Activated CD4-positive, alpha-beta T cell treated with anti-CD3 and anti-CD28 coated beads, Interleukin-2, amount 50 U/mL, for 16 hours (primary cell): ENCODE results near the gene EXT2.

Experiments used
- DNase-seq: peaks from one replicate; pipeline ENCODE4 v3.0.0-alpha.2; 2020

EXT2 gene

DNA sequence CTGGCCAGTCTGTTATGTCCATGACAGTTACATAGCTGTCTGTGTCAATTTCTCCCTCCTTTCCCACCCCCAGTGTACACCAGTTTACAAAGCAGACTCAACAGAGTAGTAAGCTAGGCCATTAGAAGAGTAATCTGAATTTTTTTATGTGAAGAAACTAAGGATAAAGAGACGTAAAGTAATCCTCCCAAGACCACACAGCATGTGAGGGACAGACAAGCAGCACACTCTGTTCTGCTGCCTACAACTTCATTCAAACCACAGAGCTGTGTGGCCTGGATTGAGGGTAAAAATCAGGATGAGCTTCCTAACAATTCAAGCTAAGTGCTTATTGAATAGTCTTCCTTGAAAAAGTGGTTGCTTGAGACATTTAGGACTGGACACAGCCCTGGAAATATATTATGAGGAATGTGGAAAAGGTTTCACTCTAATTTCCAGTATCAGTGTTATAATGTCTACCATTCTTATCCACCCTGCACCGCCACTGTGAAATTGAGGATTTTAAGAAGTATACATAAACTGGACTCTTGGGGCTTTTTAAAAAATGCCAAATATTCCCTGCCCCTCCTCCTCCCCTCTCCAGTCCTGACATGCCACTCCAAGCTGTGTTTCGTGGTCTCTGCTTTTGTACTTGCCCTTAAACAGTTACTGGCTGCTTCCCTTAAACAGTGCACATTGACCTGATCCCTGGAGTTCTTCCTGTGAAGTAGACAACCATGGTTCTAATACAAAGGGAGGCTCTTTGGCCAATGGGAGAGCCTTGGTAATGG, 40.9 kb downstream of the EXT2 start:
- no peak for DNase-seq

DNA sequence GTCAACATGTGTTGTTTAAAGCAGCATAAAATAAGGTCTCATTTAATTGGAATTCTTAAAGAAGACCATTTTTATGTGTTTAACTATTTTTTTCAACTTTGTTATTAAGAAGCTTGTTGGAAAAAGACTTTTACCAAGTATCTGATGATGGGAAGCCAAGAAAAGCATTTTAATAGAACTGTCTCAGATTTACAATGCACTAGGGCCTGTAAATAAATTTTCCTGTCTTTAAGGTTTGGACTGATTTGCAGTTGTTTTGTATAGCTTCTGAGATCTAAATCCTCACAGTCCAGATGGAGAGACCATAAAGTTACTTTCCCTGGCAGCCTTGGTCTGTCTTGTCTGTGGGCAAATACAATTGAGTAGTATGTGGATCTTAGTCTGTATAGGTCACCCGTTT, 41.6 kb downstream of the EXT2 start:
- DNase-seq = no peak

DNA sequence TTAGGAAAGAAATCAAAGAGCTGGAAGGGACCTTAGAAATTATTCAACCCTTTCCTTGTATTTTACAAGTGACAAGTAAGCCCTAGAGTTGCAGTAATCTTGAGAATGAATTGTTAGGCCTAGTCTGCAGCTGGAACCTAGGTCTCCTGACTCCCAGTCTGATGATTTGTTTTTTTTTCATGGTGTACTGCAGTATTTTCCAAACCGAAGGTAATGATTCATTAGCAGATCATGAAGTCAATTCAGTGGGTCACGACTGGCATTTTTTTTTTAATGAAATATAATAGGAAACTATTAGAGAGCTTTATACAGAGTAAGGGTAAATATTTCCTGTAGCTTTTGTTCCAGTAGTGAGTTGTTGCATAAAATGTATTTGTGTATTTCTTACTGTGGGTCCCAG, 42.8 kb downstream of the EXT2 start:
- no peak for DNase-seq

DNA sequence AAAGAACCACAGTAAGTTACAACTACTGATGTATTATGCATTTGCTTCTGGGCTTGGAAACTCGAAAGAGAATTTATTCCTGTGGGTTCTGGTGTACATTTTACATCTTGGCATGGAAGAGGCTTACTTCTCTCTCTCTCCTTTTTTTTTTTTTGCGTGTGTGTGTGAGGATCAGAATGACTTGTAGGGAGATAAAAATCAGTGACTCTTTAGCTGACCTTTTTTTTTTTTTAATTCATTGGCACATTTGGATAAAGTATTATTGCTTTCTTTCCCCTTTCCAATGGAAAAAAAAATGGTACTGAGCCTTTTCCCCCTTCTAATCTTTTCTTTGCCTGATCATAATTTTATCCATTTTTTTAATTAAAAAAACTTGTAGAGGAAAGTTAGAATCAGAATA, 43.5 kb downstream of the EXT2 start:
- DNase-seq = no peak

DNA sequence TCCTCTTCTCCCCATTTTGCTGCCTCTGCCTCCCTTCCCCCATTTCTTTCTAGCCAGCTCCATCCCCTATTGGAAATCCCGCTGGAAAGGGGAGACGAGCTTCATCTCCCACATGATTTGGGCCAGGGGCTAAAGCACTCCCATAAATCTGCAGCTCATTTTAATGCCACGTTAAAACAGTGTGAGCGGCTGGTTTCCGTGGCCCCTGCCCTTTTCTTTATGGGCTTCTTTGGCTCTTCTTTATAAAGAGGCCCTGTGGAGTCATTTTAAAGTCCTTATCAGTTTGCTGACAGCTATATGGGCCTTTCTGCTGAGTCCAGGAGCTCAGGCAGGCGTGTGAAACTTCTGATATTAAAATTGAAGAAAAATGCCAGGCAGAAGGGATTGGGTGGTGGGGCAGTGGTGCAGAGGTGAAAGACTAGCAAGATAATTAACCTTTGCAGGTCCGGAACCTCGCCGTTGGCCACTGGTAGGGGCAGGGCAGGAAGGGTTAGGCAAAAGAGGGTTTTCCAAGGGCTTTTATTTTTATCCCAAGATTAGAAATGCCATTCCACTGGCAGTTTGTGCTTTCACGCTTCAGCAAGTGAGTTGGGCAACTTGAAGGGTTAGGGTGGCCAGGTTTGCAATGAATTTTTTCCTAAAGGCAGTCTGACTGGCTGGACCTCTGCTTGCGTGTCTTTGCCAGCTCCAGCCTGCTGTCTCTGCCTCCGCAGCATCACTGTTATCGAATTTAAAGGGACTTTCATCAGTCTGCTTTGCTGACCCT, 44.3 kb downstream of the EXT2 start:
- no peak for DNase-seq

DNA sequence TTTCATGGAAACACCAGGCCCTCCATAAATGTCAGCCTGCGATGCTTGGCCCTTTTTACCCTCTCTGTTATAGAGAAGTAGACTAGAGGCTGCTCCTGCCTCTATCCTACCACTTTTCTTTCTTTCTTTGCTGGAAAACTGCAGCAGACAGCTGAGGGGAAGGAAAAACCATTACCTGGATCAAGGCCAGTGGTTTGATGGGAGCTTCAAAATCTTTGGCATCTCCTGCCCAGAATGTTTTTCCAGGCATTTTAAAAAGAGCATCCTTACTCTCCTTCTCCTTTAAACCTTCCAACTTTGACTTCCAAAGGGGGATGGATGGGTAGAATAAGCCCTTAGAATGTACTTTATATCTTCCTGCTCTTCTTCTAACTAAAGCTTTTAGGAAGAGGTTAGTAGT, 44.9 kb downstream of the EXT2 start:
- DNase-seq = no peak

DNA sequence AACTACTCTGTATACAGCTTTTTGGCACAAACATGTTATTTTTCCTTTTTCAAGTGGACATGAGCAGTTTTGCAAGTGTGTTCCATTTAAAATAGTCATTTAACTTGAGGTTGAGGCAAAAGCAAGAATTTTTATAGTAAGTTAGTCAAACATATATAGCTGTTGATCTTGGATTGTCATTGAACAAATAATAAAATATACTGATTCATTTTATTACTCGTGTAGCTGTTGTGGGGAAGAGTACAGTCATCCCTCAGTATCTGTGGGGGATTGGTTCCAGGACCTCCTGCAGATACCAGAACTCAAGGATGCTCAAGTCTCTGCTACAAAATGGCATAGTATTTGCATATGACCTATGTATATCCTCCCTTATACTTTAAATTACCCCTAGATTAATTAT, 45.3 kb downstream of the EXT2 start:
- DNase-seq = no peak

DNA sequence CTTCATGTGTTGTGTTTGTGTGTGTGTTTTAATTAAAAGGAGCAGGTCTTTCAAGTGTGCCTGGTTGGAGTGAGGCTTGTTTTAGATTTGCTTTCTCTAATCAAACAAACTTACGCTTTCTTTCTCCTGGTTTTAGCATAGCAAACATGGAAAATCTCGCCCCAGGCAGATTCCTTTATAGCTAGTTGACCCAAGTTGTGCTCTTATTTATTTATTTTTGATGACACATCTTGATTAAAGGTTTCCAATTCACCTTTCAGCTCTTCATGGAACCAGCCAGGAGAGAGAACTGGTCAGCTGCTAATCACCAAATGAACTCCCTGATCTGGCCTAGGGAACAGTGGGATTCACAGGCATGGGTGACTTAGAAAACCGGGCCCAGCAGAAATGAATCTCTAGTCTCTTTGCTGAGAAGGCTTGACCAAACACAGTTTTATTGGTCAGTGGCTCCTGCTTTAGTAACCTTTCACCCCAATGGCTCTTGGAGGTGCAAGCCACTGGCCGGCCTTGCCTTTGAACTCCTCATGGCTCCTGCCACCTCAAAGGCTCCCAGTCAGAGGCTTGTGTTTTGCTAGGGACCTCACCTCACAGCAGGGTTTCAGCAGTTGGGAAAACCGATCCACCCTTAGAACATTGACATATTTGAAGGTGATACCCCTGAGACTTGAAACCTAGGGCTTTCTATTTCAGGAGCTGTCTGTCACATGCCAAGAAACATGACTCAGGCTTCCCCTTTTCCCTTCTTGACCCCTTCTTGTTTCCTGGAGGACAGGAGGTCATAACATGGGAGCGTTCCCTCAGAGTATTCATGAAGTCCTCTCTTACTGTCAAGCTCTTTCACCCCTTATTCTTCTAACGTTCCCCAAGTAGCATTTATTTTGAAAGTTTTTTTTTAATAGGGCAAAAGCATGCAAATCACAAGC, 48.8 kb downstream of the EXT2 start:
- no peak for DNase-seq

DNA sequence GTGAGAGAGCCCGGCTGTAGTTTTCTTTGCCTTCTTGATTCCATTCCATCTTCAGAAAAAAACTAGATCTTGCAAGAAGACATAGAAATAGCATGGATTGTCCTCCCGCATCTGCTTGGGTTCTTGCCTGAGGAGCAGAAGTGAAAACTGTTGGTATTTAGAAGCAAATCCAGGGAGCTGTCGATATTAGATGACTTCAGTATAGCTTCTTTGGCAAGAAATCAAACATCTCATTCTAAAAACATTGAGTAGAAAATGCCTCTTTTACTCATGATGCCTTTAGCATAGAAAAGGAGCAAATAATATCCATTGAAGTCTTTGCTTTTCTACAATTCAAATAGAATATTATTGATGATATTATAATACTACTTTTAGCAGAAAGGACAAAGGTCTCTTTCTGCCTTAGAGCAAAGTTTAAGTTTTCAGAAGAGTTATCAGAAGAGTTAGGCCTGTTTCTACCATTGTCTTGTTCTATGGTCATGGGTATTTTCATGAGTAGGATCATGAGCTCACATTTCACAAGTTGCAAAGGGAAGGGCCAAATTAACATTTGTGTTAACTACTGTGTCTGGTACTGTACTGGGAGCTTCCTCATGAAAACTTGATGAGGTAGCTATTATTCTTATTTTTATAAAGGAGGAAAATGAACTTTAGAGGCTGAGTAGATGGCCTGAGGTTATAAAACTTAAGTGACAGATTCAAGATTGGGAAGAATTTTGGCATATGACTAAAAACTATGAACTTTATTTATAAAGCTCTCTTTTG, 49.7 kb downstream of the EXT2 start:
- no peak for DNase-seq

DNA sequence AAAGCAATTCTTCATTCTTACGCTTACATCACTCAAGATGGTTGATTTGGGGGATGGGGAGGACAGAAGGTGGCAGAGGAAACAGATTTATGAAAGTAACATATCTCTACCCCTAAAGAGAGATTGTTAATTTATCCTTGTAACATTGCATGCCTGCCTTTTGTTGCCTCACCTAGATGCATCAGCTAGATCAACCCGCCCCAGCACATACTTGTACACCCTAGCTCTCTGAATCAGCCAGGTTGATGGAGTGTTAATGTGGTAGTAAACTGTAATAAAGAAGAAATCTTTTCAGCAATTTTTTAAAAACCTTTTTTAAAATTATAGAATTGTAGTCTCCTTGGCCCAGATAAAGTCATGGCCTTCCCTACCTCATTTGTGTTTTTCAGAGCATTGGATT, 51.5 kb downstream of the EXT2 start:
- DNase-seq = no peak

DNA sequence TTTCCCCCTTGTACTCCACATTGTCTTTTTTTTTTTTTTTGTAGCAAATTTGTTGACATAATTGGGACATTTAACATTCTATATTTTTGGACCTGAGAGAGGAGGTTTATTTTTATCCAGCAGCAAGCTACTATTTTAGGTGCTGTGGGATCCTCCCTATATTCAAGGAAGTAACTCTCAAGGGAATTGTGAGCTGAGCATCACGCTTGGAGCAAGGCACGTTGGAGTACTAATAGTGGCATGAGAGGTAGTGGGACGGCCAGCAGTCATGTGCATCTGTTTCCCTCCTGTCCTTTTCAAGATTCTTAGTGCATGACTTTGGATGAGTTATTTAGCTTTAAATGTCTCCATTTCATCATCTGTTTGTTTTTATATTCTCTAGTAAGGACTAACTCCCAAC, 52.3 kb downstream of the EXT2 start:
- no peak for DNase-seq

DNA sequence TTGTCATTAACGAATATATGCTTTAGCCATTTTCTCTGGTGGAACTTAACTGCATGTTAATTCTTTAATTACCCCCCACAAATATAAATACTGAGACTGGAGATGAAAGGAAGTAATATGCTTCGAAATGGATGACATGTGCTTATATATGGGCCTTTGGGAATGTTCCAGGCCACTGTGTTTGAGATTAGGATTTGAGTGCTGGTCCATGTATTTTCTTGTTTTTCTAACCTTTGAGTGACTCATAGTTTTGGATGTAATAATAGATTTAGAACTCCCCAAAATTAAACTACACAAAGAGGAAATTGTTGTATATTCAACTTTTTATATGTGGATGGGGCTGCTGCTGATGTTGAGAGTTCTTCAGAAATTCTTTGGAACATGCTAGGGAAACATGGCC, 54.2 kb downstream of the EXT2 start:
- DNase-seq = no peak

DNA sequence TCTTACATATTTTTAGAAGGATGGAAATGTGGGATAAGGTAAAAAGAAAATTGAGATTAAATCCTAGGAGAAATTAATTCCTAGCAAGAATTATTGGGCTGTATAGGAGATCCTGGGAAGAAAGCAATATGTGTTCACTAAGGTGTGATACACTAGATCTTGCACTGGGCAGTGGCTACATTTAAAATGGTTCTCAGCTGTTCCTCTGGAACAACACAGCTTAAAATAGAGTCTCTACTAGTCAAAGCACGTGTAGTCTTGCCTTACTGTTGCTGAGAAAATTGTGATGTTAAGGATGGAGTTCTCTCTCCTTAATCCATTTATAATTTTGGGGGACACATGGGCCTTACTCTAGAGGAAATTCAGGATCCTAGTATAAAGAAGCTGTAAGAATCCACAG, 54.9 kb downstream of the EXT2 start:
- DNase-seq = no peak

DNA sequence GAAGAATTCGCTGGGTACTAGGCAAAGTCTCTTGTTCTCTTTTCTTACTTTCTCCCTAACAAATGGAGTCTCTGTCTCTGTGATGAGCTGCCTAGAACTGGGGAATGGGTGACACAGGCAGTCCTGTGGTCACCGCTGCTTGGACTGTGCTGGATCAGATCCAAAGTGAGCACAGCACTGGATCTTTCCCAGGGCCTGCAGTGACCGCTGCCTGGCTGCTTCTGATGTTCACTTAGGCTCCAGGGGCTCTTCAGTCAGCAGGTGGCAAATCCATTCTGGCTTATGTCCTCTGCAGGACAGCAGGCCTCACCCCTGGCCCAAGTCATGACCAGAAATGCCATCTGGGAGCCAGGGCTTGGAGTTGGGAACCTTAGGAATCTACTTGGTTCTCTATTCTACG, 61.5 kb downstream of the EXT2 start:
- DNase-seq = no peak

DNA sequence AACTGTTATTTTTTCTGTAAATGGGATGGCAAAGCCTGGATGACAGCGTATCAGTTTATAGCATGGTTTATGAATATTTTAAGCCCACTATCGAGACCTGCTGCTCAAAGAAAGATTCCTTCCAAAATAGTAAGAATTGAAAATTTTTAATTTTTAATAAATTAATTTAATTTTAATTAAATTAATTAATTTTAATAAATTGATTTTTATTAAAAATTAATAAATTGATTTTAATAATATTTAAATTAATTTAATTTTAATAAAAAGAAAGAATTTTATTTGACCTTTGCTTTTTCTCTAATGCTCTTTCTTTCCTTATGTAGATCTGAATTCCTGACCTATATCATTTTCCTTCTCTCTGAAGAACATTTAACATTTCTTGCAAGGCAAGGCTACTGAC, 62.9 kb downstream of the EXT2 start:
- no peak for DNase-seq

DNA sequence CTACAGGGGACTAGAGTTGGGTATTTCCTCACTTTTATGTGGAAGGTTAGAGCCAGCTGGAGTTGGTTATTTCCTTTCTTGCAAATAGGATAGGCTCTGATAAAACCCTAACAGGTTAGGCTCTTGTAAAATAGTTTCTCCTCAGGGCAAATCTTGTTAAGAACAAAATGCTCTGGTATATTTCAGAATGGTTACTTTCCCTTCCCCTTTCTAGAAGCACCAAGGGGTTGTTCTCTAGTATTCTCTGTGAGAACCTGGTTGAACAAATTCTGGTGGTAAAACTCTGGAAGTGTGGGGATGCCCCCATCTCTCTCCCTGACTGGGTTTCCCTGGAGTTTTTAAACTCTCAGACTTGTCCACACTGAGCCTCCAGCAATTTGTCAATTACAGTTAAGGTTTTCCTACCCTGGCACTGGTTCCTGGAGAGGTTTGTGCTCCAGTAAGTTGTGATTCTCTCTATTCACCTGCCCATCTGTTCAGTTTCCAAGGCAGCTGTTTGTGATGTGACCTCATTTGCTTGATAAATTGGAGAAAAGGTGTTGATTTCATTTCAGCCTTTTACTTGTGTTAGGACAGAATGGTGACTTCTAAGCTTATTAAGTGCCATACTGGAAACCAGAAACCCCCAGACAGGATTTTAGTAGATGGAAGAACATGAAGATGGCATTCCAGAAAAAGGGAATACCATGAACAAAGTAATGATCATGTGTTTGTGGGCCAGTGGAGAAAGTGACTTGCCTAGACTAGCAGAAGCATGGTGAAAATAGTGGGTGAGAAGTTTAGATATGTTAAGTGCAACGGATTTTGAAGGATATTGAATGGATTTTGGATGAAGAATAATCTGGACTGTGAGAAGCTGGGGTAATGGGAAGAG, 64.6 kb downstream of the EXT2 start:
- no peak for DNase-seq

DNA sequence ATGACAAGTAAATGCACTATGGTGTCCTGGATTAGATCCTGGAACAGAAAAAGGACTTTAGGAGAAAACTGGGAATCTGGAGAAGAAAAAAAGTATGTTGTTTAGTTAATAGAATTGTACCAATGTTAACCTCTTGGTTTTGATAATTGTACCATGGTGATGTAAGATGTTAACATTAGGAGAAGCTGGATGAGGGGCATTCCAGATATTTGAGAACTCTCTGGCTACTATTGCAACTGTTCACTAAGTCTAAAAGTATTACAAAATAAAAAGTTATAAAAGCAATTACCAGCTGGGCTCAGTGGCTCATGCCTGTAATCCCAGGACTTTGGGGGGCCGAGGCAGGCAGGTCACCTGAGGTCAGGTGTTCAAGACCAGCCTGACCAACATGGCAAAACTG, 66.5 kb downstream of the EXT2 start:
- no peak for DNase-seq

DNA sequence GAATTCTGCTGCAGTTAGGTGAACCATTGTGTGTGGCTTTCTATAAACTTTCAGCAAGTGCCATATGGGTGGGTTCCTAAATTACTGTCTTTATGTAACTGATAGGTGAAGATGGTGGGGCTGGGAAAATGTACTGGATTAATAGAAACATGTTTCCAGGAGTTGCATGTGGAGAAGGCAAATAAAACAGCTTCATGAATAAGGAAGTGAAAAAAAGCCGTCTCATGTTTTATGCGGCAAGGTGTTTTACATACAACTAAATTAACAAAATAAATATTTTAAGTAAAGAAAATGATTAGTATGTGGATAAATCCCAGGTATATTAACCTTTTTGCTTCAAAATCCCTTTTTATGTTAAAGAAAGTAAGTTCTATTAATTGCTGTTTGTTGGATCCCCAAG, 67.2 kb downstream of the EXT2 start:
- no peak for DNase-seq

DNA sequence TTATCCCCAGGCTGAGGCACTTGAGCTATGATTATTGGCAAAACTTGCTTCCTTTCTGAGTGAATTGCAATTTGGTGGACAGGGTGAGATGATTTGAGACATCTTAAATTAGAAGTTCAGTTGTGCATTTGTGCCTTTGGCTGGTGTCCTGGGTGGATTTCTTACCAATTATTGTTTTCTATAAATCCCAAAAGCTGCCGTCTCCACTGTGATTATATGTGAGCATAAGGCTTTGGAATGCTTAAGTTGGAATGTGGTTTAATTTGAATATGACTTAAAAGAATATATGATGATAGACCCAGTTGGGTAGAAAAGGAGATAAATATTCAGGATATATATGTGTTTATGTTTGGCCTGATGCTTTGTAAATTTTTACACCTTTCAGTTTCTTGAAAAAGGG, 70.0 kb downstream of the EXT2 start:
- no peak for DNase-seq

DNA sequence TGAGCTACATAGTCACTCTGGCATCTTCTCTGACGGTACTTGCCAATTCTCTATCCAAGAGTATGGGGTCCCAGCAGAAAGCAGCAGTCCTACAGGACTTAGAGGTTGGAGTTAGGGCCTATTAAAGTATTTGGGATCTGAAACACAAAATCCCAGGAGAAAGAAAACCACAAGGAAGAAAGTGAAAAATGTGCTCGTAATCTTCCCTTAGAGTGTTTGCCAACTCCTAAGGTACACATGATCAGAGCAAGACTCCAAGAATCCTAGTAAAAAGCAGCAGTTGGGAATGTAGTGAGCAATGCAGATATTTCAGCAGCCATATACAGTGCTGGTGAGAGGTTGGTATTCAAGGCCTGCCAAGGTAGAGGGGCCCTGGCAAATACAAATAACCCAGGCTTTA, 71.6 kb downstream of the EXT2 start:
- DNase-seq = no peak

DNA sequence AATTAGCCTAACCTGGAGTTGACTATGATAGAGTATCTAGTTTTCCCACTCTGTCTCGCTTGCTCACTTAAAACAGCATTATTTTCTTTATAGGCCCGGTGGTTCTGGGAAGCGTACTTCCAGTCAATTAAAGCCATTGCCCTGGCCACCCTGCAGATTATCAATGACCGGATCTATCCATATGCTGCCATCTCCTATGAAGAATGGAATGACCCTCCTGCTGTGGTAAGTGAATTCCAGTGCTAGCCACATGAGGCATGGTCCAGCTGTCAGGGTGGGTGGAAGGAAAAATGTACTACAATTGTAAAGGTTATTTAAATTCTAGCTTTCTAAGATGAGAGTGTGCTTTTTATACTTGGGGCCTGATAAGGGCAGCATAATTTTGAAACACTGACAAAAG, 76.0 kb downstream of the EXT2 start:
- DNase-seq = no peak

DNA sequence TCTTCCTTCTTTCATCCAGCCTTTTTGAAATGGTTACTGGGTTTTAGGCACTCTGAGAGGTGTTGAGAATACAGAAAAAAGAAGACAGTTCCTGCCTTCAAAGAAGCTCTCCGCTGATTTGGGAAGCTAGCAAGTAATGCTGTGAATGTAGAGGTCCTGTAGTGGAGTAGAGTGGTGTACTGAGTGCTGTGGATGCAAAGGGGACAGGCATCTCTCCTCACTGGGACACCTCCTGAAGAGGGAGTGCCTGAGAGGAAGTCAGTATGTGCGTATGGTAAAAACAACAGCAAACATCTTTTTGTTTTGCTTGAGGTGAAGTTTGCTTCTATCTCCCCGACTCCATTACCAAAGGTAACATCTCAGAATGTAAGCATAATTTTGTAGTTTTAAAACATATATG, 77.5 kb downstream of the EXT2 start:
- no peak for DNase-seq
